NB4 (cell line): ENCODE measurements around the gene TACC3.

Experiments used
- DNase-seq: peaks from one replicate; pipeline ENCODE4 v3.0.0; 2010; ENCODE audit warnings: low read depth
- H3K4me3 ChIP-seq: one replicate; pipeline ENCODE4 v1.5.1; 2011; ENCODE audit warnings: mild to moderate bottlenecking, low read depth, low read length, moderate library complexity
- MYC ChIP-seq: IDR thresholded peaks from 2 replicates; pipeline ENCODE4 v1.6.1; 2011; ENCODE audit warnings: low read depth, low read length
- POLR2A ChIP-seq: IDR thresholded peaks from 2 replicates; pipeline ENCODE4 v1.6.1; 2011; ENCODE audit warnings: mild to moderate bottlenecking; ENCODE audit not compliant: insufficient read length; ENCODE audit errors: extremely low read depth
- TF ChIP-seq, protein P1 (sequence below): IDR thresholded peaks from one replicate; pipeline ENCODE4 v1.5.1; 2012; ENCODE audit warnings: low read depth, low read length
- TF ChIP-seq, protein P2 (sequence below): IDR thresholded peaks from 2 replicates; pipeline ENCODE4 v1.6.1; 2011; ENCODE audit warnings: low read depth, low read length

The TACC3 gene

DNA sequence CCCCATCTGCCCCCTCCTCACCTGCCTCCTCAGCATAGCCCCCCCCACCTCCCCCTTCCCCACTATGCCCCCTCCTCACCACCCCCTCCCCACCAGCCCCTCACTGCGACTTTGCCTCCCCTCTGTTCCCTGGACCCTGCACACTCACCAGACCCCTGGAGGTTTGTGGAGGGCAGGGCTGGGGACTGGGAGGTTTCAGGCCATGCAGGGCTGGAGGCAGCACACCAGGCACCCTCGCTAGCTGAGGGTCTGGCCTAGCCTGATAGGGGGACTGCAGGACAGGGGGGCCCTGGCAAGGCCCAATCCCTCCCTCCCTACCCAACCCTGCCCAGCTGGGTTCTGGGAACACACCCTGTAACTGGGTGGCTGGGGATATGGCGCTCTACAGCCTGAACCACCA is 28.0 kb downstream of the TACC3 start:
- H3K4me3 ChIP-seq, result no peak overlapping the region
- TF ChIP-seq MYC (no peak), POLR2A (no peak)
- TF ChIP-seq, protein P1, sequence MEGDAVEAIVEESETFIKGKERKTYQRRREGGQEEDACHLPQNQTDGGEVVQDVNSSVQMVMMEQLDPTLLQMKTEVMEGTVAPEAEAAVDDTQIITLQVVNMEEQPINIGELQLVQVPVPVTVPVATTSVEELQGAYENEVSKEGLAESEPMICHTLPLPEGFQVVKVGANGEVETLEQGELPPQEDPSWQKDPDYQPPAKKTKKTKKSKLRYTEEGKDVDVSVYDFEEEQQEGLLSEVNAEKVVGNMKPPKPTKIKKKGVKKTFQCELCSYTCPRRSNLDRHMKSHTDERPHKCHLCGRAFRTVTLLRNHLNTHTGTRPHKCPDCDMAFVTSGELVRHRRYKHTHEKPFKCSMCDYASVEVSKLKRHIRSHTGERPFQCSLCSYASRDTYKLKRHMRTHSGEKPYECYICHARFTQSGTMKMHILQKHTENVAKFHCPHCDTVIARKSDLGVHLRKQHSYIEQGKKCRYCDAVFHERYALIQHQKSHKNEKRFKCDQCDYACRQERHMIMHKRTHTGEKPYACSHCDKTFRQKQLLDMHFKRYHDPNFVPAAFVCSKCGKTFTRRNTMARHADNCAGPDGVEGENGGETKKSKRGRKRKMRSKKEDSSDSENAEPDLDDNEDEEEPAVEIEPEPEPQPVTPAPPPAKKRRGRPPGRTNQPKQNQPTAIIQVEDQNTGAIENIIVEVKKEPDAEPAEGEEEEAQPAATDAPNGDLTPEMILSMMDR, result no peak
- TF ChIP-seq, protein P2, sequence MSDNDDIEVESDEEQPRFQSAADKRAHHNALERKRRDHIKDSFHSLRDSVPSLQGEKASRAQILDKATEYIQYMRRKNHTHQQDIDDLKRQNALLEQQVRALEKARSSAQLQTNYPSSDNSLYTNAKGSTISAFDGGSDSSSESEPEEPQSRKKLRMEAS, result no peak
- DNase-seq, result no peak

DNA sequence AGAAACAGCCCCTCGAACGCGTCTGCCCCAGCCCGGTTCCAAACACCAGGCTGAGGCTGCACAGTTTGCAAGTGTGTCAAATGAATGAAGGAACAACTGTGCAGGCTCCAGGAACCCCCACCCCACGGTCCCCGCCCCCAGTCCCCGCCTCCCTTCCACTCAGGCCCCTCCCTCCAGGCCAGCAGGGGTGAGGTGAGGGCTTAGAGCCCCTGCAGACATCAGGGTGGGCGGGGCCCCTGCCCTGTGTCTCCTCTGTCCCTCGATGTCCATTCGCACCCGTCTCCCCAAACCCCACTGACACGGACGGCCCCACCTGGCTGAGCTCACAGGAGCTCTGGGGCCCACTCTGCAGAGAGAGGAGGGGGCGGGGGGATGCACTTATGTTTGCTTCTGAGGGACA is 28.5 kb downstream of the TACC3 start:
- DNase-seq, result no peak
- no peak overlapping the region for H3K4me3 ChIP-seq
- TF ChIP-seq, protein P2, result no peak
- TF ChIP-seq, protein P1, result no peak
- TF ChIP-seq POLR2A (no peak), MYC (no peak)

DNA sequence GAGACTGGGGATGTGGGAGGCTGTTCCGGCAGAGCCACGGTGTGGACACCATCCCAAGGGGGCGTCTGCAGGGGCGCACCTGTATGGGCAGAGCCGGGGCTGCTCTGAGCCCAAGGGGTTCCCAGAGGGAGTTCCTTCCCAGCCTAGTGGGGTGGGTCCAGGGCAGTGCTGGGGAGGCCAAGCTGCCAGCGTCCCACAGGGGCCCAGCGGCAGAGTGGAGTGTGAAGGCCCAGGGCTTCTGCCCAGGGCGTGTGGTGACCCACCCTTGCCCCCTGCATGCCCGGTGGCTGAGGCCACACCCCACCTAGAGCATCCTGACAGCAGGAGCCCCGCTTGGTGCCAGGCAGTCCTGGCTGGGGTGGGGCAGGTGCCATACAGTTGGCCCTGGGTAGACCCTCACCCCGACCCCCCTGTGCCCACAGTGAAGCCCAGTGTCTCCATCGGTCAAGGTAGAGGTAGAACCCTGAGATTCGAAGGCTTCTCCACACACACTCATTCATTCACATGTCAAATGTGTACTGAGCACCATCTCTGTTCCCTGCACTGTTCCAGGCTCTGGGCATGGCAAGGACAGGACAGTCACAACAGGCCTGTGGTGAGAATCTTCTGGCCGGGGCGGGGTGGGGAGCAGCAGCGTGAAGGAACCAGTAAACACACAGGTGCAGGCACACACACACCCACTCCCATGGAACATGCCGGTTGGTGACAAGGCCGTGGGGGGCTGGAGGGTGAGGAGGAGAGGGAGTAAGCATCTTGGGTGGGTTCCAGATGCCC is 29.2 kb downstream of the TACC3 start:
- no peak overlapping the region for H3K4me3 ChIP-seq
- DNase-seq, result no peak
- TF ChIP-seq, protein P1, result no peak
- no peak for TF ChIP-seq MYC
- TF ChIP-seq, protein P2, result no peak
- TF ChIP-seq POLR2A, result no peak

DNA sequence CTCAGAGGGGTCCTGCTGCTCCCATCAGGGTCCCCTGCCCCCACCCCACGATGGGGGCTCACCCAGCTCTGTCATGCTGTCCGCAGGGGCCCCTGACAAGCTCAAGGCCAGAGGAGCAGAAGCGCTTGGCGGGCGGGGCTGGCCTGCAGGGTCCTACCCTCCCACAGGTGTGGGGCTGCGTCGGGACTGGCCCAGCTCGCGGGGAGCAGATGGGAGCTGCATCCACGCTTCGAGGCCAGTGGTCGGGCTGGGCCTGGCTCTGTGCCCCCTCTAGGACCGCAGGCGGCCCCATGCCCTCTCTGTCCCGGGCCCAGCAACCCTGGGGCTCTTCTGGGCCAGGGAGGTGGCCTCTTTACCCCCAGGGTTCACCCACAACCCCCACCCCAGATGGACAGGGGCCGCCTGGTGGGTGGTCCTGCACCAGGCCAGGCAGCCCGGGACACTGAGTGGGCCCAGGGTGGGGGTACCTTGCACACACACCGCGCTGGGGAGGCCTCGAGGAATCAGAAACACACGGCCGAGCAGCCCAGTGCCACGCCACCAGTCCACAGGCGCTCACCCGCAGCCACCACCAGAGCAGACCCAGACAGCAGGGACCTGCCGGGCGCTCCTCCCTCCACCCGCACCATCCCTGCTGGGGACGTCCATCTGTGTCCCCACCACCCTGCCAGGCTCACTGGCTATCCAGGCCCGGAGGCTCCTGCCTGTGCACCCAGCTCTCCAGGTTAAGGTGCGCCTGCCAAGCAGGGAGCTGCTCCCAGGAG is 30.0 kb downstream of the TACC3 start:
- DNase-seq, result no peak
- TF ChIP-seq MYC (no peak), POLR2A (no peak)
- TF ChIP-seq, protein P2, result no peak
- TF ChIP-seq, protein P1, result no peak
- H3K4me3 ChIP-seq, result no peak overlapping the region

DNA sequence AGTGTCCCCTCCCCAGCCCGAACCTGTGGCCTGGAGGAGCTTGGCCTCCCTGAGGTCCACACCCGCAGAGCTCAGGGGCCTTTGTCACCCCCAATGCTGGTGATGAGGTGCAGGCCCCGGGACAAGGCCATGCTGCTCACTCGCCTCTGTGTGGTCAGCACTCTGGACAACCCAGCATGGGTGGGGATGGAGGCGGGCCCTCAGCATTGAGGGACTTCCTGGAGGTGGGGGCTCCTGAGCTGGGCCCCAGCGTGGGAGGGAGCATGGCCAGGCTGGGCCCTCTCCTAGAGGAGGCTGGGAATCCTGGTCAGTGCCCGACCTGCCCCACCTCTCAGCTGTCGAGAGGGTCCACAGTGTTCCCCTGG is 30.6 kb downstream of the TACC3 start:
- TF ChIP-seq, protein P1, result no peak
- TF ChIP-seq, protein P2, result 0 out of 2 replicates have a peak, but pooled peaks have one; percentile 8
- no peak for DNase-seq

More for the DNA sequence above, 30.6 kb downstream of the TACC3 start:
- H3K4me3 ChIP-seq, result no peak overlapping the region
